HG02981 (cell line): ENCODE results near the gene NDEL1.

ENCODE experiments used
- ATAC-seq: cut with Tn5 transposase; IDR thresholded peaks from one replicate; pipeline ENCODE4 v1.9.1; 2021; ENCODE audit warnings: mild to moderate bottlenecking, moderate library complexity; ENCODE audit not compliant: unreplicated experiment

Gene NDEL1

GRCh38 chr17:8499171-8499570 lies 63.5 kb downstream of the NDEL1 start:
- ATAC-seq: no peak

DNA sequence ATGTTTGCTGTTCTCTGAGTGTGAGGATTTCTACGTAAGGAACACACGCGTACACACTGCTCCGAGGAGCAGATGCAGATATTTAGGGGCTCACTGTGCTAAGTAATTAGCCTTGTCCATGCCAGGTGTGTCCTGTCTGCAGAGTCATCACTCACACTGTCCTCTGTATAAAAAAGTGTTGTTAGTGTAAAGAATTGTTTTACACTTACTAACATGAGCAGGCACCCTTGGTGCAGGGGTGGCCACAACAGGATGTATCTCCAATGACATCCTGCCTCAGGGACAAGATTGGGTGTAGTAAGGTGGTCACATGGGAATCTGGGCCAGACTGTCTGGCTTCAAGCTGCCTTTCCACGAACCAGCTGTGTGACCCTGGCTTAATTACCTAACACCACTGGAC lies 63.9 kb downstream of the NDEL1 start:
- no peak for ATAC-seq

GRCh38 chr17:8500609-8501008 lies 64.9 kb downstream of the NDEL1 start:
- no peak for ATAC-seq

DNA sequence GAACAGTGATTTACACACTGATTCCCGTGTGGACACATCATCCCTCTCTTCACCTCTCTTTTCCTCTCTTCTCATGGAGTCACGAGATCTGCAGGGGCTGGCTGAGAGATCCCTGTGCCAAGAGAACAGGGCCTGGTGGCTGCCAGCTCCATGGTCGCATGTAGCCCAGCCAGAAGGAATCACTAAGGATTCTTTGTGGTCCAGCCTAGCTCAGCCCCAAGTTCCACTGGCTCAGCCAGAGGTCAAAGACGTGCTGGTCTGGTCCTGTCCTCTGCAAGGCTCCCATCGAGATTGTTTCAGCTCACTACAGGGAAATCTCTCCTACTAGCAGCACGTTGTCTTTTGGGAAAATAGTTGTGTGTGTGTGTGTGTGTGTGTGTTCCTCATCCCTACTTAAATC lies 66.4 kb downstream of the NDEL1 start:
- ATAC-seq: no peak

GRCh38 chr17:8503368-8503767 lies 67.7 kb downstream of the NDEL1 start:
- ATAC-seq: no peak

DNA sequence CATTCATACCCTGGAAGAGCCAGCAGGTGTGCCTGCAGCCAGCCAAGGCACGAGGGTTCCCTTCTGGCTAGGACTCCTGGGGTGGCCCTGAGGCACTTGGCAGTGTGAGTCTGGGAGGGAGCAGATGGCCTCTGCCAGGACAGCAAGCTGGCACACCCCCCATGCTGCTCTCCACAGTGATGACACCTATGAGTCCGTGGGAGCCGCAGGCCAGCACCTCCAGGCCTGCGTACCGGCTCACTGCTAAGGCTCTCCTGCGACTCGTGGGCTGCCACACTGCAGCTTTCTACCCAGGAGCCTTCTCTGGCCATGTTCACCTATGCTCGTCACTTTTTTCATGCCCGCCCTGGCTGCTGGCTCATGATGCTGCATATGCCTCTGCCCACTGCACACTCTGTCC lies 68.1 kb downstream of the NDEL1 start:
- no peak for ATAC-seq

GRCh38 chr17:8504460-8505207 lies 69.0 kb downstream of the NDEL1 start:
- no peak for ATAC-seq

GRCh38 chr17:8506145-8506544 lies 70.5 kb downstream of the NDEL1 start:
- no peak for ATAC-seq

DNA sequence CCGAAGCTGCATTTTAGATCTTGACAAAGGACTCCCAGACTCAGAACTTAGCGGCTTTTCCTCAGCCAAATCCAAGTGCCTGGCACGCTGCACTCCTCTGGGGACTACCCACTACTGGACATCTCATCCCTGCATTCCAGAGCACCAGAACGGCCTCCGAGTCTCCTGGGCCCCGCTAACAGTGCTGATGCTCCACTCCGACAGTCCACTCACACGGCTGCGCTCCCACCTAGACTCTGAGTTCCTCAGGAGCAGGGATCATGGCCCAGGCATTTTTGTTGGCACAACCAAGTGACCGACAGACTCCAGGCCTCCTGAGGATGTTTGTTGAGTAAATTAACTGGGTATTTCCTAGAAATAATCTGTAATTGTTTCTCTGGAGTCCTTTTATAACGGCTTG lies 79.1 kb downstream of the NDEL1 start:
- ATAC-seq: no peak
